AG09309 (cell line): Measurements from ENCODE around the gene ZFYVE1.

ENCODE experiments used
- DNase-seq: peaks from one replicate; pipeline ENCODE4 v3.0.0-alpha.2; 2010; ENCODE audit warnings: low read depth
- H3K4me3 ChIP-seq: 2 replicates; pipeline ENCODE4 v1.5.1; 2011; ENCODE audit warnings: mild to moderate bottlenecking, low read depth, low read length, moderate library complexity; ENCODE audit not compliant: control insufficient read depth
- CTCF ChIP-seq: IDR thresholded peaks from 2 replicates; pipeline ENCODE4 v1.5.1; 2011; ENCODE audit warnings: mild to moderate bottlenecking, low read depth, low read length, inconsistent platforms; ENCODE audit not compliant: insufficient read depth, control insufficient read depth; ENCODE audit errors: missing control alignments

ZFYVE1 gene

GRCh38 chr14:72939630-72940029, 87.3 kb downstream of the ZFYVE1 start:
- DNase-seq: no peak
- no peak for TF ChIP-seq CTCF
- H3K4me3 ChIP-seq: no peak overlapping the region

DNA sequence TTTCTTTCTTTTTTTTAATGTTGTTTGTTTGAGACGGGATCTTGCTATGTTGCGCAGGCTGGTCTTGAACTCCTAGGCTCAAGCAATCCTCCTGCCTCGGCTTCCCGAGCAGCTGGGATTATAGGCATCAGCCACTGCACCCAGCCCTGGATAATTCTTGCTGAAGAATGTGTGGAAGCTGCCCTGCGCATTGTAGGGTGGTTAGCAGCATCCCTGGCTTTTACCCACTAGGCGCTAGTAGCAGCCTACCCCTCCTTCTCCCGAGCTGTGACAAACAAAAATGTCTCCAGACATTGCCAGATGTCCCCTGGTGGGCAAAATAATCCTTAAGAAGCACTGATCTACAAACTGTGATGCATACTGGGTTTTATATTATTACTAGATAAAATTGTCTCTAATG, 94.0 kb downstream of the ZFYVE1 start:
- H3K4me3 ChIP-seq: no peak overlapping the region
- no peak for DNase-seq
- no peak for TF ChIP-seq CTCF

- DNase-seq: no peak
- TF ChIP-seq CTCF: no peak
- no peak overlapping the region for H3K4me3 ChIP-seq
Measured at GRCh38 chr14:72929316-72930080, 97.4 kb downstream of the ZFYVE1 start.

DNA sequence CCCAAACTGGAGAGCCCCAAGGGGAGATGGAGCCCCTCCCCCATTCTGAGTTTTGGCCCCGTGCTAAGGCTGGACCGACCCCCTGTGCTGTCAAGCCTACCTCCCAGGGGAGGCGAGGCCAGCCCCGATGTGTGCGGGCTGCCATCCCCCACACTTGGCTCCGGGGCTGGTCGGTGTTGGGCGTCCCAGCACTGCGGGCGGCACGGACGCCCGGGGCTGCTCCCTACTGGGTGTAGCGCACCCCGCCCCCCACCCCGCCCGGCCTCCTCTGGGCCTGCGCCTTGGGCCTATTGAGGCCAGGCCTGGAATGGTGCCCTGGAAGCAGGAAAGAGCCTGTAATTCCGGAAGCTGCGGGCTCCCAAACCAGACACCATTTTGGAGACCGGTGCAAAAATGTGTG, 98.0 kb downstream of the ZFYVE1 start:
- DNase-seq: no peak
- H3K4me3 ChIP-seq: no peak overlapping the region

DNA sequence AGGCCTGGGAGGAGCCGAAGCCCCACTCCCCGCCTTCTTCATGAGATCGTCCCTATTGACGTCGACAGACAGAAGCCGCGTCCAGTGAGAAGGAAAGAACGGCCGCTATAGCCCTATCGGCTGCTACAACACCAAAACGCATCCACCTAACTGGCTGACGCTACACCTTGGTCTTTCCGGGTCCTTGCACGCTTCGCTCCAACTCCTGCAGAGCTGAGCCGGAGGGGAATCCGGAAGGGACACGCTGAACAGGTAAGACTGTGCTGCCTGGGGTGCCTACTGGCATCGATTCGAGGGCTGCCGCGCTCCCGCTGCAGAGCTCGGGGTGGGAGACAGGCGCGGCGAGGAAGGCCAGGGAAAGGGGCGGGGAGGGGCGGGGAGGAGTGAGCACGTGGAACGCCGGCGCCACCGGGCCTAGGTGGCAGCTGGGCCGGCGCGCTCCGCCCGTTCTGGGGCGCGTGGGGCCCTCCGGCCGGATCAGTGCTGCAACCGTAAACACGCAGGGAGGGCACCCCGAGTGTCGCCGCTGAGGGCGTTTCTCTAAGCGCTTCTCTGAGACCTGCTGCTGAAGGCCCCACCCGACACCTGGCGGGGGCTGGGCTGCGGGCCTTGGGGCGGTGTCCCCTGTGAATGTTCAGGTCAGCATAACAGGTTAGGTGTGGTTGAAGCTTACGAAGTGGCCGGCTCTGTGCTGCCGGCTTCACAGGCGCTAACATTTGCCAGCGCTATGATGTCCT, 100.4 kb downstream of the ZFYVE1 start, which contains the start of gene DCAF4:
DCAF4 (plus strand) TSS at position 173 of the 737 bp plus-strand sequence. CDS start 11,515 bp downstream, outside the sequence.
- TF ChIP-seq CTCF: no peak
- DNase-seq: peak; percentile 86
- H3K4me3 ChIP-seq: peak within 1 kb of the TSS; percentile 68

More for the DNA sequence above, 98.0 kb downstream of the ZFYVE1 start:
- TF ChIP-seq CTCF: no peak

- H3K4me3 ChIP-seq: peak overlapping the region; percentile 68
- no peak for TF ChIP-seq CTCF
- DNase-seq: no peak
Measured at GRCh38 chr14:72925815-72926291, 101.1 kb downstream of the ZFYVE1 start.
